GM18526 (cell line): ENCODE data around the gene ATG13.

Experiments
- POLR2A ChIP-seq: IDR thresholded peaks from 3 replicates; pipeline ENCODE4 v1.6.1; 2011; ENCODE audit not compliant: insufficient read length; ENCODE audit errors: extremely low read depth

The ATG13 gene

DNA sequence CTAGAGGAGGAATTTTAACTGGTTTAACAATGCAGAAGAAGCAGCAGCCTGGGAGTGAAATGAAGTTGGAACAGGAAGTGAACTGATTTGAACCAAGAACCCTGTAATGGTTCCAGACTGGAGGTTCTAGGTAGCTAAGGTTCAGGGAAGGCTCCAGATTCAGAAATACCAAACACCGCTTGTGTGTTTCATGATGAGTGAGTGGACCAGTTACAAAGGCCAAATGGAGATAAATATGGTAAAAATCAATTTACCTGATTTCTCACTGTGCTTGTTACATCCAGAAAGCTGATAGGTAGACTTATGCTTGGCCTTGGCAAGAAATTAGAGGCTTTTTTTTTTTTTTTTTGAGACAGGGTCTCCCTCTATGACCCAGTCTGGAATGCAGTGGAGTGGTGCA, 12.9 kb downstream of the ATG13 start:
- TF ChIP-seq POLR2A, result no peak

- no peak for TF ChIP-seq POLR2A
These were observed 14.3 kb downstream of the ATG13 start for GRCh38 chr11:46631676-46632075.

GRCh38 chr11:46632502-46632901, 15.1 kb downstream of the ATG13 start:
- TF ChIP-seq POLR2A, result no peak

DNA sequence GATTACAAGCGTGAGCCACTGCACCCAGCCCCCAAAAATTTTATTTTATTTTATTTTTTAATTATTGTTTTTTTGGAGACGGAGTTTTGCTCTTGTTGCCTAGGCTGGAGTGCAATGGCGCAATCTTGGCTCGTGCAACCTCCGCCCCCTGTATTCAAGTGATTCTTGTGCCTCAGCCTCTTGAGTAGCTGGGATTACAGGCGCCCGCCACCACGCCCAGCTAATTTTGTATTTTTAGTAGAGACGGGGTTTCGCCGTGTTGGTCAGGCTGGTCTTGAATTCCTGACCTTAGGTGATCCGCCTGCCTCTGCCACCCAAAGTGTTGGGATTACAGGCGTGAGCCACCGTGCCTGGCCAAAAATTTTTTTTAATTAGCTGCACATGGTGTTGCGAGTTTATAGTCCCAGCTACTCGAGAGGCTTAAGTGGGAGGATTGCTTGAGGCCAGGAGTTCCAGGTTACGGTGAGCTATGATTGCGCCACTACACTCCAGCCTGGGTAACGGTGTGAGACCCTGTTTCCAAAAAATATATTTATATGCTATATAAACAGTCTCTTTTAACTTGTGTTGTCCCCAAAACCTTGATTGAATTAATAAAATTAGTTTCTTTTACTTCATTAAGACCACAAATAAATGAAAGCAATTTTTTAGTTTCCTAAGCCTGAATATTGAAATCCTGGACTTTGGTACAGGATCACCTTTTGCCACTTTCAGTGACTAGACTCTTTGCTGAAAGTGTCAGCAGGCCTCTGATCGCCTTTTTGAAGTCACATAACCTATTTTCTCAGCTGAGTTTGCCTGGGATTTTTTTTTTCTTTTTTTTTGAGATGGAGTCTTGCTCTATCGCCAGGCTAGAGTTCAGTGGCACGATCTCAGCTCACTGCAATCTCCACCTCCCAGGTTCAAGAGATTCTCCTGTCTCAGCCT, 16.2 kb downstream of the ATG13 start:
- no peak for TF ChIP-seq POLR2A

DNA sequence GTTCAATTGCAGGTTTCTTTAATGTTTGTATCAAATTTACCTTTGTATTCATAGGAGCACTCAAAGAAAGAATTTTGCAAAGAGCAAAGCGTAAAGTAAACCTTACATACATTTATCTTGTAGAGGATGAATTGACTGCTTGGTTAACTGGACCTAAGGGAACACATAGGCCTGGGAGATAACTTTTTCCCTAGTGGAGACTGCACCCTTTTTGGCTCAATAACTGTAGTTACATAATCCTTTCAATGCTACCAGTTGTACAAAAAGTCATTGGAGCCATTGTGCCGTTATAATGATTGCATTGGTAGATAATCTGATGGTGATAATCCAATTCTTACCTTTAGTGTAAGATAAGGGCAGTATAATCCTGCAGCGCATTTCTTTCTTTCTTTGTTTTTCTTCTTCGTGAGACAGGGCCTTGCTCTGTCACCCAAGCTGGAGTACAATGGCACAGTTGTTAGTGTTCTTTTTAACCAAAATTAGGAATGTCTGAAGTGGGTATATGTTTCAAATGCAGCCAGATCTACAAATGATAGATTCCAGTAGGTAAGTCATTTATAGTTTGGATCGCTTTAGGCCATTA, 18.3 kb downstream of the ATG13 start:
- no peak for TF ChIP-seq POLR2A

DNA sequence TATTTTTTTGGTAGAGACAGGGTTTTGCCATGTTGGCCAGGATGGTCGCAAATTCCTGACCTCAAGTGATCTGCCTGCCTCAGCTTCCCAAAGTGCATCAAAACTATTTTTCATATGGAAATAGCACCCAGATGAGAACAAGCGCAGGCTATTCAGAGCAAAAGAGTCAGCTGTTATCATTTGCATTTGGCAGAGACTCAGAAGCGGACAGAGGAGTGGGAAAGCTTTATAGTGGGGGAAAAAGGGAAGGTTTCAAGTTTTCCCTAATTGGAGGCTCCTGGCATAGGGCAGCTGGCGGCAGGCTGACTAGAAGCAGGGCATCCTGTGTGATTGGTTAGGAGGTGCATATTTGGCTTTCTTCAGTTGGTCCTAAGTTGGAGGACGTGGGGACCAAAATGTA, 20.2 kb downstream of the ATG13 start:
- TF ChIP-seq POLR2A, result no peak

DNA sequence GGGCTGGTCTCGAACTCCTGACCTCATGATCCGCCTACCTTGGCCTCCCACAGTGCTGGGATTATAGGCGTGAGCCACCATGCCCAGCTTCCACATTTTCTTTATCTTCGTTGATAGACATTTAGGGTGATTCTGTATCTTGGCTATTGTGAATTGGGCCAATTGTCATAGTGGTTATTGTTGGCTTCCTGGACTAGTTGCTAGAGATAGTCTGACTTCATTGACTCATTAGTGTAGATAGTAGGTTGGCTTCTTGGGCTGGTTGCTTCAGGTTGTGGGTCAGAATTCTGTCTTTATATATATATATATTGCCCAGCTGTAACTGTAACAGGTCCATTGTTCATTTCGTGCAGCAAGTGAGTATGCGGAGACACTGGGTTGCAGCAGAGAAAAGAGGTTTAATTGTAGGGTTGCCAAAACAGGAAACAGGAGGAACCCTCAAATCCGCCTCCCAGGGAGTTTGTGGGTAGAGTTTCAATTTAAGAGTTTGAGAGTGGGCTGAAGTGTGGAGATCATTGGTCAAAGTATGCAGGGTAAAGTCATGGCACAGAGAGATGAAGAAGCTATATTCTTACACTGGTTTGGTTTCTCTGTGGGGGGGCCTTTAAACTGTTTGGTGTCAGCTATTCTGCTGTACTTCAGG, 22.0 kb downstream of the ATG13 start:
- TF ChIP-seq POLR2A, result no peak

GRCh38 chr11:46640036-46640788, 22.9 kb downstream of the ATG13 start:
- no peak for TF ChIP-seq POLR2A

DNA sequence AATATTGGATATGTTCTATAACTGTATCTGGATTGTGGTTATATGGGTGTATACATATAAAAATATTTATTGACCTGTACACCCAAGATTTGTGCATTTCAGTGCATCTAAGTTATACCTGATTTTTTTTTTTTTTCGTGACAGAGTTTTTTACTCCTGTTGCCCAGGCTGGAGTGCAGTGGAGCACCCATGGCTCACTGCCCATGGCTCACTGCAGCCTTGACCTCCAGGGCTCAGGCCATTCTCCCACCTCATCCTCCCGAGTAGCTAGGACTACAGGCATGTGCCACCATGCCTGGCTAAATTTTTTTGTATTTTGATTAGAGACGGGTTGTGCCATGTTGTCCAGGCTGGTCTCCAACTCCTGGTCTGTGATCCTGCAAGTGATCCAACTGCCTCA, 24.3 kb downstream of the ATG13 start:
- TF ChIP-seq POLR2A, result no peak

DNA sequence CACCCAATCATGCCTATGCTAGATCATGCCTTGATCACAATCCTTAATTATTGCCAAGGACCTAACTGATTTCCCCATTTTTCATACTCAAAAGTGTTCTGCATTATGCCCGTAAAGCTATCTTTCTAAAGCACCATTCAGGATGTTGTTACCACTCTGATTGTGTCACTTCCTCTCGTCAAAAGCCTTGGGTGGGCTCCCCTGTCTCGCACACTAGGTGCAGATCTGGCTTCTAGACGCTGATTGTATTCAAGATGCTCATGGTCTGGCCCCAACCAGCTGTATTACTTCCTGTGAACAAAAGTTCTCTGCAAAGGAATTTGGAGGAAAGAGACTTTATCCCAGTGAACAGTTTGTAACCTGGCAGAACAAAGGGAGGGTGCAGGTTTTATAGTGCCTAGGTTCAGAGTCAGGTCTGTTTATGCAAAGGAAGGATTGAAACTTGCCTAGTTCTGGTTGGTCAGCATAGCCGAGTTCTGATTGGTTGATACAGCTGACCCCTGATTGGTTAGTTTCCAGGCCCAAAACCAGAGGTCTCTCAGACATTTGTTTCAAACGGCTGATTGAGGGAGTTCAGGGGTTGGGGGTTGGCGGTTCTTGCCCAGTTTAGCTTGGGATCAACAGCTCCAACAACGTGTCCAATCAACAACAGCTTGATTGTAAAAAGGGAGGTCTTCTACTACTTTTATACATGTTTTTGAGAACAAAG, 25.4 kb downstream of the ATG13 start:
- TF ChIP-seq POLR2A, result no peak

DNA sequence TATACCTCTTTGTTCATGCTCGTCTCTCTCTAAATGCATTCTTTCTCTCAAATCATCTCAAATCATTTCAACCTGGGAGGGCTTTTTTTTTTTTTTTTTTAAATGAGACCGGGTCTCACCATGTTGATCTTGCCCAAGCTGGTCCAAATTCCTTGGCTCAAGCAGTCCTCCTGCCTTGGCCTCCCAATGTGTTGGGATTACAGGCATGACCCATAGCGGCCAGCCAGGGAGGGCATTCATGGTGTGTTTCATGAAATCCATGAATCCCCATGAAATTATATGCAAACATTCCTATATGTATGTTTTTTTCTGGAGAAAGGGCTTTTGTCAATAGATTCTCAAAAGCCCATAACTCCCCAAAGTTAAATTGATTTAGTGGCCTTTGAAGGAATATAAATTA, 26.2 kb downstream of the ATG13 start:
- no peak for TF ChIP-seq POLR2A

- no peak for TF ChIP-seq POLR2A
These were observed 26.6 kb downstream of the ATG13 start for GRCh38 chr11:46643986-46644385.

DNA sequence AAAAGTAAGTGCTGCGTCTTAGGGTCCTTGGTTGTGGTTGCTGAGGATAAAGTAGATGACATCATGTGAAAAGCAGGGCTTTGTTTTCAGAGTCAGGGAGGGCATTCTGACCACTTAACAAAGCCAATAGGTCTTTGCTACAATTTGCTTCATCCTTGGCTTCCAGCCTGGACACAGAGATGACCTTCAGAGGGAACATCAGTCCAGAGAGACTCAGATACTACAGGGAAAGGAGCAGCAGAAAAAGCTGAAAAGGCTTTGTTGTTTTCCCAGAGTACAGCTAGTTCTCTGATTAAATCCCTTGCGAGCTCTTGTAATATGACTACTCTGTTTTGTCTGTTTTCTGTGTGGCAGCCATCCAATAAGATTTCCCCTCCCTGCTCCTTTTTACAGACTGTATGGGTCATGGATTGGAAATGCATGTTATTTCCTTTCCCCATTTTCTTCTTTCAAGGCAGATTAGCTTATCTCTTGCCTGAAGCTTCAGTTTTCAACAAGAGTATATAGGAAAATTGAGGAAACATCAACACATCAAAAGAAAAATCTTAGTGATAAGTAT, 31.9 kb downstream of the ATG13 start:
- no peak for TF ChIP-seq POLR2A

DNA sequence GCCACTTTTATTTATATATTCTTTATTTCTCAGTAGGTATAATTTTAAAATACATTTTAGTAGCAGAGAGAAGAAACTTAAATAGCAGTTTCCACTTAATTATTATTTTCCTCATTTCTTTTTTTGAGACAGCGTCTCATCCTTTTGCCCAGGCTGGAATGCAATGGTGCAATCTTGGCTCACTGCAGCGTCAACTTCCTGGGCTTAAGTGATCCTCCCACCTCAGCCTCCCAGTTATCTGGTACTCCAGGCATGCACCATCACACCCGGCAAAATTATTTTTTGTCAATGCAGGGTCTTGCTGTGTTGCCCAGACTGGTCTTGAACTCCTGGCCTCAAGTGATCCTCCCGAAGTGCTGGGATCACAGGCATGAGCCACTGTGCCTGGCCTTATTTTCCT, 38.3 kb downstream of the ATG13 start:
- no peak for TF ChIP-seq POLR2A
